Panc1 (cell line): ENCODE data around the gene RP2. TPM values are rescaled to one million over a fixed set of nuclear protein-coding genes. Genes with fewer than 3 reads are reported as not detected.

ENCODE experiments used
- ATAC-seq: fragments of 200-7000 bp; cut with Tn5 transposase; 2 replicates; pipeline ENCODE4 v1.9.1; 2020; ENCODE audit warnings: mild to moderate bottlenecking, moderate library complexity
- BruUV-seq: library from RNA; stranded (reverse); fragments of 400-500 nt; replicated peaks from 2 replicates; lab custom pipeline; 2021; lab: Mats Ljungman, UMichigan
- CTCF ChIA-PET: fragments of 300-600 bp; sonication (Branson Sonifier 250); formaldehyde crosslinking; loops from one replicate; lab custom pipeline; 2022; ENCODE audit warnings: antibody characterized with exemption; lab: Charles Lee
- POLR2A ChIA-PET: fragments of 300-600 bp; sonication (Branson Sonifier 250); formaldehyde crosslinking; loops from one replicate; lab custom pipeline; 2022; ENCODE audit warnings: antibody characterized with exemption; lab: Charles Lee
- DNase-seq: peaks from one replicate; pipeline ENCODE4 v3.0.0-alpha.2; 2010; ENCODE audit warnings: low read depth, low spot score
- H3K27ac ChIP-seq: 2 replicates; pipeline ENCODE4 v1.5.1; 2011; ENCODE audit warnings: mild to moderate bottlenecking, low read length, inconsistent platforms
- H3K27me3 ChIP-seq: fragments of 200-500 bp; sonication (Bioruptor generic); 2 replicates; pipeline ENCODE4 v1.6.0; 2014; ENCODE audit warnings: low read length, inconsistent platforms; ENCODE audit not compliant: control insufficient read depth, insufficient read depth
- H3K36me3 ChIP-seq: fragments of 200-500 bp; sonication (Bioruptor generic); 2 replicates; pipeline ENCODE4 v1.5.1; 2014; ENCODE audit warnings: inconsistent platforms, mild to moderate bottlenecking, low read length, moderate library complexity; ENCODE audit not compliant: control insufficient read depth, insufficient read depth
- H3K4me1 ChIP-seq: 2 replicates; pipeline ENCODE4 v1.5.1; 2011; ENCODE audit warnings: inconsistent platforms, mild to moderate bottlenecking, low read length, moderate library complexity; ENCODE audit not compliant: control insufficient read depth, insufficient read depth
- H3K4me3 ChIP-seq, 2 experiments: 2 replicates each; pipeline ENCODE4 v1.5.1; 2011 to 2012; ENCODE audit warnings: low read depth in 2 of 2, low read length in 2 of 2, mild to moderate bottlenecking in 2 of 2, inconsistent platforms in 1 of 2, moderate library complexity in 1 of 2
- H3K9me3 ChIP-seq: fragments of 200-500 bp; sonication (Bioruptor generic); 2 replicates; pipeline ENCODE4 v1.5.1; 2014; ENCODE audit warnings: low read depth, mild to moderate bottlenecking, inconsistent platforms, low read length, moderate library complexity; ENCODE audit not compliant: control insufficient read depth, insufficient read depth
- POLR2AphosphoS5 ChIP-seq: IDR thresholded peaks from 2 replicates; pipeline ENCODE4 v1.6.1; 2012; ENCODE audit warnings: mild to moderate bottlenecking, low read depth, low read length, moderate library complexity
- SIN3A ChIP-seq: IDR thresholded peaks from 2 replicates; pipeline ENCODE4 v1.6.1; 2012; ENCODE audit warnings: low read depth, mild to moderate bottlenecking, low read length, moderate library complexity, borderline replicate concordance; ENCODE audit not compliant: insufficient read depth
- TCF7L2 ChIP-seq: IDR thresholded peaks from 2 replicates; pipeline ENCODE4 v1.6.1; 2011; ENCODE audit warnings: mild to moderate bottlenecking, low read depth, low read length, inconsistent platforms
- in situ Hi-C: cut with HindIII; loops from 2 replicates; pipeline ENCODE4 v1.10.0; 2016; ENCODE audit warnings: low sequenced_read_pairs, low pct_unique_long_range_greater_than_20kb
- intact Hi-C: fragments of 100-400 bp; cut with micrococcal nuclease; formaldehyde crosslinking; loops from one replicate; pipeline ENCODE4 v1.10.0; 2022; ENCODE audit not compliant: unreplicated experiment
- total RNA-seq: library from RNA; stranded (reverse); gene quantifications from one replicate; pipeline ENCODE4 v1.2.1, GENCODE V29; 2021; ENCODE audit not compliant: unreplicated experiment
- TF ChIP-seq, protein P1 (sequence below), 2 experiments: IDR thresholded peaks; 2 replicates each; pipeline ENCODE4 v1.6.1; 2011 to 2012; ENCODE audit warnings: low read depth in 2 of 2, control low read depth in 1 of 2, low read length in 1 of 2, mild to moderate bottlenecking in 1 of 2, moderate library complexity in 1 of 2; ENCODE audit not compliant: insufficient read depth in 1 of 2
- TF ChIP-seq, protein P2 (sequence below): fragments of 450-650 bp; IDR thresholded peaks from 2 replicates; pipeline ENCODE4 v1.5.1; 2017; ENCODE audit warnings: mild to moderate bottlenecking

The RP2 gene
- total RNA-seq, 1 experiment from 2014 or later: 17.3 TPM

DNA sequence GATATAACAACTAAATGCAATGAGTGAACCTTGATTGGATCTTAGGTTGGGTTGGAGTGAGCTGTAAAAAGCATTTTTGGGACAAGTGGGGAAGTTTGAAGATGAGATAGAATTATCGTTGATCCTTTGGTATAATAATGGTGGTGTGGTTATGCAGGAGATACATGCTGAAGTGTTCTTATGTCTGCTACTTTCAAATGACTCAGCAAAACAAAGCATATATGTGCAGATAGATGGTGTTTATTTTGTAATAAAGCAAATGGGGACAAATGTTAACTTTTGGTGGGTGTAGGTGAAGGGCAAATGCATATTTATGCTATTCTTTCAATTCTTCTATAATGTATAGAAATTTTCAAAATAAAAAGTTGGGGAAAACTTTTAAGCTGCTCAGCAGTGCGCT is 26.2 kb downstream of the RP2 start:
- Histone ChIP-seq H3K27me3 (no peaks in the 10 kb centered on the region), H3K4me3 (no peak overlapping the region), H3K4me1 (no peaks in the 10 kb centered on the region), H3K9me3 (no peaks in the 10 kb centered on the region), H3K27ac (no peak overlapping the region), H3K36me3 (0 out of 2 replicates have a peak, but pooled peaks cover 2% of the 10 kb centered on the region)
- intact Hi-C loops (no loop called here), in situ Hi-C loops (no loop called here)
- CTCF ChIA-PET: no interaction called here
- TF ChIP-seq, protein P1, sequence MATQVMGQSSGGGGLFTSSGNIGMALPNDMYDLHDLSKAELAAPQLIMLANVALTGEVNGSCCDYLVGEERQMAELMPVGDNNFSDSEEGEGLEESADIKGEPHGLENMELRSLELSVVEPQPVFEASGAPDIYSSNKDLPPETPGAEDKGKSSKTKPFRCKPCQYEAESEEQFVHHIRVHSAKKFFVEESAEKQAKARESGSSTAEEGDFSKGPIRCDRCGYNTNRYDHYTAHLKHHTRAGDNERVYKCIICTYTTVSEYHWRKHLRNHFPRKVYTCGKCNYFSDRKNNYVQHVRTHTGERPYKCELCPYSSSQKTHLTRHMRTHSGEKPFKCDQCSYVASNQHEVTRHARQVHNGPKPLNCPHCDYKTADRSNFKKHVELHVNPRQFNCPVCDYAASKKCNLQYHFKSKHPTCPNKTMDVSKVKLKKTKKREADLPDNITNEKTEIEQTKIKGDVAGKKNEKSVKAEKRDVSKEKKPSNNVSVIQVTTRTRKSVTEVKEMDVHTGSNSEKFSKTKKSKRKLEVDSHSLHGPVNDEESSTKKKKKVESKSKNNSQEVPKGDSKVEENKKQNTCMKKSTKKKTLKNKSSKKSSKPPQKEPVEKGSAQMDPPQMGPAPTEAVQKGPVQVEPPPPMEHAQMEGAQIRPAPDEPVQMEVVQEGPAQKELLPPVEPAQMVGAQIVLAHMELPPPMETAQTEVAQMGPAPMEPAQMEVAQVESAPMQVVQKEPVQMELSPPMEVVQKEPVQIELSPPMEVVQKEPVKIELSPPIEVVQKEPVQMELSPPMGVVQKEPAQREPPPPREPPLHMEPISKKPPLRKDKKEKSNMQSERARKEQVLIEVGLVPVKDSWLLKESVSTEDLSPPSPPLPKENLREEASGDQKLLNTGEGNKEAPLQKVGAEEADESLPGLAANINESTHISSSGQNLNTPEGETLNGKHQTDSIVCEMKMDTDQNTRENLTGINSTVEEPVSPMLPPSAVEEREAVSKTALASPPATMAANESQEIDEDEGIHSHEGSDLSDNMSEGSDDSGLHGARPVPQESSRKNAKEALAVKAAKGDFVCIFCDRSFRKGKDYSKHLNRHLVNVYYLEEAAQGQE (IDR thresholded peaks at IDR 0.05; ENCODE audit: insufficient read depth in 1 of 2, low read depth in 2 of 2, low read length in 1 of 2): no peak
- TF ChIP-seq SIN3A (no peak), TCF7L2 (no peak), POLR2AphosphoS5 (no peak)
- ATAC-seq (no peak), DNase-seq (no peak)
- BruUV-seq: no TSS peak
- POLR2A ChIA-PET: no interaction called here

DNA sequence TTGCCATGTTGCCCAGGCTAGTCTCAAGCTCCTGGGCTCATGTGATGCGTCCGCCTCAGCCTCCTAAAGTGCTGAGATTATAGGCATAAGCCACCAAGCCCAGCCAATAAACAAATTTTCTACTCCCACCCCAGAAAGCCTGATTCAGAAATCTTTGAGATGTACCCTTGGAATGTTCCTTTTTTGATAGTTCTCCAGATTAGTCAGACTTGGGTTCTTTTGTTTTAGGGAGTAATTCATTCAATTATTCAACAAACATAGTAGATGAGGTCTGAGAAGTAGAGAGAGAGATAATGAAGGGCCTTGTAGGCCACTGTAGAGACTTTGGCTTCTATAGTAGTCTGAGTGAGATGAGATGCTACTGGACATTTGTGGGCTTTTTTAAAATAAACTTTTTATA is 27.8 kb downstream of the RP2 start:
- ChIA-PET CTCF (no interaction called here), POLR2A (no interaction called here)
- ATAC-seq (no peak), DNase-seq (no peak)
- H3K4me1 ChIP-seq: no peaks in the 10 kb centered on the region
- in situ Hi-C loops: no loop called here
- no TSS peak for BruUV-seq
- no peak overlapping the region for H3K4me3 ChIP-seq
- intact Hi-C loops: no loop called here
- no peak overlapping the region for H3K27ac ChIP-seq
- no peaks in the 10 kb centered on the region for H3K9me3 ChIP-seq
- H3K36me3 ChIP-seq: 0 out of 2 replicates have a peak, but pooled peaks cover 2% of the 10 kb centered on the region
- no peaks in the 10 kb centered on the region for H3K27me3 ChIP-seq
- TF ChIP-seq, protein P1 (IDR thresholded peaks at IDR 0.05; ENCODE audit: insufficient read depth in 1 of 2, low read depth in 2 of 2, low read length in 1 of 2): no peak
- TF ChIP-seq TCF7L2: no peak
- TF ChIP-seq POLR2AphosphoS5: no peak
- TF ChIP-seq SIN3A: no peak
- TF ChIP-seq, protein P2, sequence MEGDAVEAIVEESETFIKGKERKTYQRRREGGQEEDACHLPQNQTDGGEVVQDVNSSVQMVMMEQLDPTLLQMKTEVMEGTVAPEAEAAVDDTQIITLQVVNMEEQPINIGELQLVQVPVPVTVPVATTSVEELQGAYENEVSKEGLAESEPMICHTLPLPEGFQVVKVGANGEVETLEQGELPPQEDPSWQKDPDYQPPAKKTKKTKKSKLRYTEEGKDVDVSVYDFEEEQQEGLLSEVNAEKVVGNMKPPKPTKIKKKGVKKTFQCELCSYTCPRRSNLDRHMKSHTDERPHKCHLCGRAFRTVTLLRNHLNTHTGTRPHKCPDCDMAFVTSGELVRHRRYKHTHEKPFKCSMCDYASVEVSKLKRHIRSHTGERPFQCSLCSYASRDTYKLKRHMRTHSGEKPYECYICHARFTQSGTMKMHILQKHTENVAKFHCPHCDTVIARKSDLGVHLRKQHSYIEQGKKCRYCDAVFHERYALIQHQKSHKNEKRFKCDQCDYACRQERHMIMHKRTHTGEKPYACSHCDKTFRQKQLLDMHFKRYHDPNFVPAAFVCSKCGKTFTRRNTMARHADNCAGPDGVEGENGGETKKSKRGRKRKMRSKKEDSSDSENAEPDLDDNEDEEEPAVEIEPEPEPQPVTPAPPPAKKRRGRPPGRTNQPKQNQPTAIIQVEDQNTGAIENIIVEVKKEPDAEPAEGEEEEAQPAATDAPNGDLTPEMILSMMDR: no peak
